Caco-2 (cell line): ENCODE results near the gene LYZL4. TPM values are rescaled to one million over a fixed set of nuclear protein-coding genes. Genes with fewer than 3 reads are reported as not detected.

ENCODE experiments used
- BruUV-seq: library from RNA; stranded (reverse); fragments of 400-500 nt; replicated peaks from 2 replicates; lab custom pipeline; 2021; lab: Mats Ljungman, UMichigan
- CTCF ChIA-PET: fragments of 300-600 bp; sonication (Branson Sonifier 250); formaldehyde crosslinking; loops from one replicate; lab custom pipeline; 2022; ENCODE audit warnings: antibody characterized with exemption; lab: Charles Lee
- POLR2A ChIA-PET: fragments of 300-600 bp; sonication (Branson Sonifier 250); formaldehyde crosslinking; loops from one replicate; lab custom pipeline; 2022; ENCODE audit warnings: antibody characterized with exemption; lab: Charles Lee
- DNase-seq, 2 experiments: peaks; one replicate each; pipeline versions ENCODE4 v3.0.0 to v3.0.0-alpha.2; 2020 to 2022
- H3K27me3 ChIP-seq: replicated peaks from 2 replicates; pipeline ENCODE4 v1.6.0; 2011; ENCODE audit warnings: low read length; ENCODE audit not compliant: control insufficient read depth, insufficient read depth
- H3K36me3 ChIP-seq: 2 replicates; pipeline ENCODE4 v1.5.1; 2011; ENCODE audit warnings: low read length; ENCODE audit not compliant: control insufficient read depth, insufficient read depth
- H3K4me1 ChIP-seq: fragments of 250-450 bp; sonication (Bioruptor Pico); 2 replicates; pipeline ENCODE4 v1.5.1; 2020; ENCODE audit warnings: mild to moderate bottlenecking
- H3K4me3 ChIP-seq: 2 replicates; pipeline ENCODE4 v1.5.1; 2011; ENCODE audit warnings: low read depth, mild to moderate bottlenecking, control low read depth, low read length
- H3K9me3 ChIP-seq: fragments of 250-450 bp; sonication (Bioruptor Pico); 2 replicates; pipeline ENCODE4 v1.5.1; 2020; ENCODE audit warnings: mild to moderate bottlenecking, moderate library complexity
- H3K27ac Mint-ChIP-seq: one replicate; pipeline ENCODE4 v1.8.0; 2022; ENCODE audit warnings: mixed read lengths; ENCODE audit not compliant: unreplicated experiment
- H3K27me3 Mint-ChIP-seq: one replicate; pipeline ENCODE4 v1.8.0; 2022; ENCODE audit warnings: mixed read lengths; ENCODE audit not compliant: insufficient read depth, unreplicated experiment
- H3K36me3 Mint-ChIP-seq: one replicate; pipeline ENCODE4 v1.8.0; 2022; ENCODE audit warnings: mild to moderate bottlenecking, mixed read lengths; ENCODE audit not compliant: insufficient read depth, unreplicated experiment
- H3K4me1 Mint-ChIP-seq: one replicate; pipeline ENCODE4 v1.8.0; 2022; ENCODE audit warnings: low read depth, mixed read lengths; ENCODE audit not compliant: unreplicated experiment
- H3K4me3 Mint-ChIP-seq: one replicate; pipeline ENCODE4 v1.8.0; 2022; ENCODE audit warnings: mild to moderate bottlenecking, moderate library complexity, mixed read lengths; ENCODE audit not compliant: unreplicated experiment
- H3K9me3 Mint-ChIP-seq: one replicate; pipeline ENCODE4 v1.8.0; 2022; ENCODE audit warnings: mixed read lengths; ENCODE audit not compliant: unreplicated experiment
- CTCF ChIP-seq, 2 experiments: fragments of 200-600 bp in 1 of 2; IDR thresholded peaks; 1 replicate in 1 of 2; 2 replicates in 1 of 2; pipeline versions ENCODE4 v1.5.1 to v1.8.0; 2011 to 2022; ENCODE audit warnings: antibody characterized with exemption in 1 of 2, control low read depth in 1 of 2, inconsistent platforms in 1 of 2, low read depth in 1 of 2, low read length in 1 of 2, mild to moderate bottlenecking in 1 of 2, moderate library complexity in 1 of 2; ENCODE audit not compliant: insufficient read depth in 1 of 2, severe bottlenecking in 1 of 2, unreplicated experiment in 1 of 2
- intact Hi-C: fragments of 100-400 bp; cut with micrococcal nuclease; formaldehyde crosslinking; loops from one replicate; pipeline ENCODE4 v1.10.0; 2022; ENCODE audit not compliant: unreplicated experiment
- total RNA-seq: library from RNA; stranded (reverse); gene quantifications from 2 replicates; pipeline ENCODE4 v1.2.3, GENCODE V29; 2022

LYZL4 gene
- total RNA-seq, 1 experiment from 2014 or later, result not detected

GRCh38 chr3:42451546-42452230 lies 41.3 kb upstream of the LYZL4 start:
- H3K27me3 Mint-ChIP-seq, result no peaks in the 10 kb centered on the region
- H3K27ac Mint-ChIP-seq, result no peak overlapping the region
- Histone ChIP-seq H3K9me3 (no peaks in the 10 kb centered on the region), H3K27me3 (no peaks in the 10 kb centered on the region), H3K4me3 (no peak overlapping the region), H3K4me1 (no peaks in the 10 kb centered on the region), H3K36me3 (no peaks in the 10 kb centered on the region)
- no TSS peak for BruUV-seq
- no peak for DNase-seq
- H3K9me3 Mint-ChIP-seq, result no peaks in the 10 kb centered on the region
- H3K4me1 Mint-ChIP-seq, result no peaks in the 10 kb centered on the region
- H3K36me3 Mint-ChIP-seq, result no peaks in the 10 kb centered on the region
- ChIA-PET CTCF (interaction anchor here (0.8 kb wide), 1 partner anchor 222 kb away, joined by 5 read pairs; no protein-coding TSS in a partner anchor), POLR2A (no interaction called here)
- no peak for TF ChIP-seq CTCF (IDR thresholded peaks at IDR 0.05; ENCODE audit: insufficient read depth in 1 of 2, low read depth in 1 of 2, low read length in 1 of 2, severe bottlenecking in 1 of 2, unreplicated experiment in 1 of 2)
- intact Hi-C loops, result loop anchor here (5.0 kb wide), 1 partner anchor 189 kb away; no protein-coding TSS in a partner anchor
- no peak overlapping the region for H3K4me3 Mint-ChIP-seq

GRCh38 chr3:42451116-42451515 lies 40.7 kb upstream of the LYZL4 start:
- POLR2A ChIA-PET, result no interaction called here
- no peak overlapping the region for H3K27ac Mint-ChIP-seq
- no peak for DNase-seq
- H3K36me3 Mint-ChIP-seq, result no peaks in the 10 kb centered on the region
- Histone ChIP-seq H3K4me1 (no peaks in the 10 kb centered on the region), H3K9me3 (no peaks in the 10 kb centered on the region), H3K4me3 (no peak overlapping the region), H3K36me3 (no peaks in the 10 kb centered on the region), H3K27me3 (no peaks in the 10 kb centered on the region)
- H3K4me1 Mint-ChIP-seq, result no peaks in the 10 kb centered on the region
- no peaks in the 10 kb centered on the region for H3K27me3 Mint-ChIP-seq
- no peak overlapping the region for H3K4me3 Mint-ChIP-seq
- no peak for TF ChIP-seq CTCF (IDR thresholded peaks at IDR 0.05; ENCODE audit: insufficient read depth in 1 of 2, low read depth in 1 of 2, low read length in 1 of 2, severe bottlenecking in 1 of 2, unreplicated experiment in 1 of 2)
- BruUV-seq, result no TSS peak
- H3K9me3 Mint-ChIP-seq, result no peaks in the 10 kb centered on the region
- CTCF ChIA-PET, result no interaction called here
- intact Hi-C loops, result loop anchor here (5.0 kb wide), 1 partner anchor 189 kb away; no protein-coding TSS in a partner anchor

GRCh38 chr3:42450567-42450966 lies 40.2 kb upstream of the LYZL4 start:
- H3K27me3 ChIP-seq, result no peaks in the 10 kb centered on the region
- POLR2A ChIA-PET, result no interaction called here
- Mint-ChIP-seq H3K9me3 (no peaks in the 10 kb centered on the region), H3K27me3 (no peaks in the 10 kb centered on the region), H3K36me3 (no peaks in the 10 kb centered on the region), H3K4me3 (no peak overlapping the region), H3K27ac (no peak overlapping the region), H3K4me1 (no peaks in the 10 kb centered on the region)
- CTCF ChIA-PET, result no interaction called here
- no TSS peak for BruUV-seq
- no peaks in the 10 kb centered on the region for H3K36me3 ChIP-seq
- intact Hi-C loops, result loop anchor here (5.0 kb wide), 1 partner anchor 188 kb away; no protein-coding TSS in a partner anchor
- H3K4me3 ChIP-seq, result no peak overlapping the region
- no peak for DNase-seq
- H3K9me3 ChIP-seq, result no peaks in the 10 kb centered on the region
- no peak for TF ChIP-seq CTCF (IDR thresholded peaks at IDR 0.05; ENCODE audit: insufficient read depth in 1 of 2, low read depth in 1 of 2, low read length in 1 of 2, severe bottlenecking in 1 of 2, unreplicated experiment in 1 of 2)
- no peaks in the 10 kb centered on the region for H3K4me1 ChIP-seq
